GM21825 (cell line): ENCODE results near the gene TCEAL8.
"Not testable (repeated sequence)": the region's sequence is repeated elsewhere in the genome, so short reads cannot be mapped to it uniquely, and the experiment has no call there.

ENCODE experiments used
- ATAC-seq: cut with Tn5 transposase; IDR thresholded peaks from one replicate; pipeline ENCODE4 v1.9.1; 2021; ENCODE audit warnings: mild to moderate bottlenecking, moderate library complexity; ENCODE audit not compliant: unreplicated experiment

Gene TCEAL8

GRCh38 chrX:103254921-103255493, at the start of gene TCEAL8:
TSS of gene TCEAL8 (minus strand) at chrX:103255155. CDS start at chrX:103253979, 1,176 bp downstream.
- peak; percentile 92 for ATAC-seq

- no peak for ATAC-seq
These were observed 49.8 kb upstream of the TCEAL8 start for GRCh38 chrX:103304705-103305104.

- no peak for ATAC-seq
These were observed 38.2 kb upstream of the TCEAL8 start for GRCh38 chrX:103293118-103293517.

- no peak for ATAC-seq
These were observed 24.7 kb upstream of the TCEAL8 start for GRCh38 chrX:103279624-103280023.

- ATAC-seq: no peak
These were observed 21.6 kb upstream of the TCEAL8 start, which contains the start of gene TCEAL5 for GRCh38 chrX:103276581-103277002. TSS of gene TCEAL5 (minus strand) at chrX:103276750. CDS start at chrX:103274563, 2,187 bp downstream.

- no peak for ATAC-seq
These were observed 21.1 kb upstream of the TCEAL8 start for GRCh38 chrX:103275947-103276567.

- ATAC-seq: no peak
These were observed 19.3 kb upstream of the TCEAL8 start for GRCh38 chrX:103274284-103274683.

- ATAC-seq: no peak
These were observed 3.3 kb upstream of the TCEAL8 start for GRCh38 chrX:103258275-103258674.

GRCh38 chrX:103256651-103257050, 1.7 kb upstream of the TCEAL8 start:
- ATAC-seq: no peak

GRCh38 chrX:103254171-103254824, 657 bp downstream of the TCEAL8 start:
- ATAC-seq: peak; percentile 68

GRCh38 chrX:103253608-103254007, 1.3 kb downstream of the TCEAL8 start:
- no peak for ATAC-seq

- no peak for ATAC-seq
These were observed 4.0 kb downstream of the TCEAL8 start for GRCh38 chrX:103250977-103251376.

GRCh38 chrX:103249805-103250204, 5.2 kb downstream of the TCEAL8 start:
- ATAC-seq: no peak

GRCh38 chrX:103248553-103248952, 6.4 kb downstream of the TCEAL8 start:
- no peak for ATAC-seq

GRCh38 chrX:103240155-103240554, 14.8 kb downstream of the TCEAL8 start:
- no peak for ATAC-seq

- ATAC-seq: no peak
These were observed 18.7 kb downstream of the TCEAL8 start for GRCh38 chrX:103236296-103236695.

GRCh38 chrX:103235608-103236007, 19.3 kb downstream of the TCEAL8 start:
- not testable (repeated sequence) for ATAC-seq

GRCh38 chrX:103234869-103235268, 20.1 kb downstream of the TCEAL8 start:
- ATAC-seq: no peak

- ATAC-seq: no peak
These were observed 21.7 kb downstream of the TCEAL8 start for GRCh38 chrX:103233263-103233662.

- not testable (repeated sequence) for ATAC-seq
These were observed 29.0 kb downstream of the TCEAL8 start for GRCh38 chrX:103225918-103226317.

GRCh38 chrX:103220511-103221323, 34.2 kb downstream of the TCEAL8 start:
- ATAC-seq: no peak
